WTC11 (cell line): ENCODE results near the gene AGBL4.

Experiments used
- CREB1 ChIP-seq: sonication (generic); formaldehyde crosslinking; IDR thresholded peaks from 2 replicates; pipeline ENCODE4 v1.8.0; 2023; ENCODE audit warnings: mild to moderate bottlenecking, missing genetic modification reagents
- ETV6 ChIP-seq: sonication (generic); formaldehyde crosslinking; IDR thresholded peaks from 2 replicates; pipeline ENCODE4 v1.8.1; 2022; ENCODE audit warnings: mild to moderate bottlenecking, missing genetic modification reagents
- TF ChIP-seq, protein P1 (sequence below): fragments of 200-600 bp; IDR thresholded peaks from 2 replicates; pipeline ENCODE4 v1.8.0; 2022; ENCODE audit warnings: antibody characterized with exemption
- TF ChIP-seq, protein P2 (sequence below): sonication (generic); formaldehyde crosslinking; IDR thresholded peaks from 2 replicates; pipeline ENCODE4 v1.8.1; 2023; ENCODE audit warnings: mild to moderate bottlenecking, moderate library complexity, missing genetic modification reagents
- TF ChIP-seq, protein P3 (sequence below): fragments of 250-450 bp; sonication (Bioruptor Pico); IDR thresholded peaks from 2 replicates; pipeline ENCODE4 v2.1.2; 2022; ENCODE audit warnings: mild to moderate bottlenecking, moderate library complexity

DNA sequence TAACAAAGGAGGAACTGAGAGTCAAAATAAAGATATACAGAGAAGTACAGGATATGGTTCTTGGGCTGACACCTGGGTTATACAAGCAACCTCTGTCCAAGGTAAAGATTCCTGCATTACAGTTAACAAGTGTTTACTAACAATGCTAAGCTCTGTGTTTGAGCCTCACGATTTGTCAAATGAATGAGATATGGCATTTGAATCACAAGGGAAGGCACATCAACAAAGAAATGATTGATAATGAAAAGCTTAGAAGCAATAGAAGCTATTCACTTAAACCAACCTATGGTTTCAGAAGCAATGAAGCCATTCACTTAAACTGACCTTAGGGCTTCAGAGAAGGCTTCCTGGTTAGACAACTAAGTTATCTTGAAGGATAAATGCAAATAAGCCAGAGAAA, 199.5 kb downstream of the AGBL4 start:
- TF ChIP-seq, protein P1, sequence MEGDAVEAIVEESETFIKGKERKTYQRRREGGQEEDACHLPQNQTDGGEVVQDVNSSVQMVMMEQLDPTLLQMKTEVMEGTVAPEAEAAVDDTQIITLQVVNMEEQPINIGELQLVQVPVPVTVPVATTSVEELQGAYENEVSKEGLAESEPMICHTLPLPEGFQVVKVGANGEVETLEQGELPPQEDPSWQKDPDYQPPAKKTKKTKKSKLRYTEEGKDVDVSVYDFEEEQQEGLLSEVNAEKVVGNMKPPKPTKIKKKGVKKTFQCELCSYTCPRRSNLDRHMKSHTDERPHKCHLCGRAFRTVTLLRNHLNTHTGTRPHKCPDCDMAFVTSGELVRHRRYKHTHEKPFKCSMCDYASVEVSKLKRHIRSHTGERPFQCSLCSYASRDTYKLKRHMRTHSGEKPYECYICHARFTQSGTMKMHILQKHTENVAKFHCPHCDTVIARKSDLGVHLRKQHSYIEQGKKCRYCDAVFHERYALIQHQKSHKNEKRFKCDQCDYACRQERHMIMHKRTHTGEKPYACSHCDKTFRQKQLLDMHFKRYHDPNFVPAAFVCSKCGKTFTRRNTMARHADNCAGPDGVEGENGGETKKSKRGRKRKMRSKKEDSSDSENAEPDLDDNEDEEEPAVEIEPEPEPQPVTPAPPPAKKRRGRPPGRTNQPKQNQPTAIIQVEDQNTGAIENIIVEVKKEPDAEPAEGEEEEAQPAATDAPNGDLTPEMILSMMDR: no peak
- no peak for TF ChIP-seq ETV6
- TF ChIP-seq, protein P2, sequence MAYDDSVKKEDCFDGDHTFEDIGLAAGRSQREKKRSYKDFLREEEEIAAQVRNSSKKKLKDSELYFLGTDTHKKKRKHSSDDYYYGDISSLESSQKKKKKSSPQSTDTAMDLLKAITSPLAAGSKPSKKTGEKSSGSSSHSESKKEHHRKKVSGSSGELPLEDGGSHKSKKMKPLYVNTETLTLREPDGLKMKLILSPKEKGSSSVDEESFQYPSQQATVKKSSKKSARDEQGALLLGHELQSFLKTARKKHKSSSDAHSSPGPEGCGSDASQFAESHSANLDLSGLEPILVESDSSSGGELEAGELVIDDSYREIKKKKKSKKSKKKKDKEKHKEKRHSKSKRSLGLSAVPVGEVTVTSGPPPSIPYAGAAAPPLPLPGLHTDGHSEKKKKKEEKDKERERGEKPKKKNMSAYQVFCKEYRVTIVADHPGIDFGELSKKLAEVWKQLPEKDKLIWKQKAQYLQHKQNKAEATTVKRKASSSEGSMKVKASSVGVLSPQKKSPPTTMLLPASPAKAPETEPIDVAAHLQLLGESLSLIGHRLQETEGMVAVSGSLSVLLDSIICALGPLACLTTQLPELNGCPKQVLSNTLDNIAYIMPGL (CRISPR knock-in tag): no peak
- TF ChIP-seq, protein P3, sequence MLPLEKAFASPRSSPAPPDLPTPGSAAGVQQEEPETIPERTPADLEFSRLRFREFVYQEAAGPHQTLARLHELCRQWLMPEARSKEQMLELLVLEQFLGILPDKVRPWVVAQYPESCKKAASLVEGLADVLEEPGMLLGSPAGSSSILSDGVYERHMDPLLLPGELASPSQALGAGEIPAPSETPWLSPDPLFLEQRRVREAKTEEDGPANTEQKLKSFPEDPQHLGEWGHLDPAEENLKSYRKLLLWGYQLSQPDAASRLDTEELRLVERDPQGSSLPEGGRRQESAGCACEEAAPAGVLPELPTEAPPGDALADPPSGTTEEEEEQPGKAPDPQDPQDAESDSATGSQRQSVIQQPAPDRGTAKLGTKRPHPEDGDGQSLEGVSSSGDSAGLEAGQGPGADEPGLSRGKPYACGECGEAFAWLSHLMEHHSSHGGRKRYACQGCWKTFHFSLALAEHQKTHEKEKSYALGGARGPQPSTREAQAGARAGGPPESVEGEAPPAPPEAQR: no peak
- TF ChIP-seq CREB1 (CRISPR knock-in tag): no peak
